PC-9 (cell line): Measurements from ENCODE around the gene MEGF8. TPM values are rescaled to one million over a fixed set of nuclear protein-coding genes. Genes with fewer than 3 reads are reported as not detected.
A peak's percentile ranks its signal among the peaks of the same experiment; 100 is the strongest.

Experiments
- BruUV-seq: library from RNA; stranded (reverse); fragments of 400-500 nt; replicated peaks from 2 replicates; lab custom pipeline; 2021; lab: Mats Ljungman, UMichigan
- CTCF ChIA-PET: fragments of 300-600 bp; sonication (Branson Sonifier 250); formaldehyde crosslinking; loops from one replicate; lab custom pipeline; 2022; ENCODE audit warnings: antibody characterized with exemption; lab: Charles Lee
- POLR2A ChIA-PET: fragments of 300-600 bp; sonication (Branson Sonifier 250); formaldehyde crosslinking; loops from one replicate; lab custom pipeline; 2022; ENCODE audit warnings: antibody characterized with exemption; ENCODE audit not compliant: unreplicated experiment; lab: Charles Lee
- DNase-seq, 2 experiments: peaks; one replicate each; pipeline versions ENCODE4 v3.0.0 to v3.0.0-alpha.2; 2015 to 2022; ENCODE audit warnings: mixed read lengths in 1 of 2
- H2AFZ ChIP-seq: fragments of 200-600 bp; sonication (generic); 2 replicates; pipeline ENCODE4 v1.8.1; 2017; ENCODE audit warnings: antibody characterized with exemption
- H3F3A ChIP-seq: fragments of 200-600 bp; sonication (generic); 2 replicates; pipeline ENCODE4 v1.8.1; 2017; ENCODE audit warnings: antibody characterized with exemption, mild to moderate bottlenecking, low read depth; ENCODE audit not compliant: insufficient read depth
- H3K27ac ChIP-seq: fragments of 200-600 bp; sonication (generic); 2 replicates; pipeline ENCODE4 v1.6.1; 2016; ENCODE audit warnings: mixed run types
- H3K27me3 ChIP-seq: fragments of 200-600 bp; sonication (generic); 2 replicates; pipeline ENCODE4 v1.6.1; 2016; ENCODE audit warnings: low read depth, mixed run types; ENCODE audit not compliant: insufficient read depth
- H3K36me3 ChIP-seq: fragments of 200-600 bp; sonication (generic); 2 replicates; pipeline ENCODE4 v1.6.1; 2016; ENCODE audit warnings: low read depth, mixed run types
- H3K4me1 ChIP-seq: fragments of 200-600 bp; sonication (generic); replicated peaks from 2 replicates; pipeline ENCODE4 v1.6.1; 2016; ENCODE audit warnings: mixed run types; ENCODE audit not compliant: insufficient read depth
- H3K4me2 ChIP-seq: fragments of 200-600 bp; sonication (generic); 2 replicates; pipeline ENCODE4 v1.6.1; 2017; ENCODE audit warnings: mixed run types
- H3K4me3 ChIP-seq: fragments of 200-600 bp; sonication (generic); 2 replicates; pipeline ENCODE4 v1.6.1; 2016; ENCODE audit warnings: mixed run types
- H3K79me2 ChIP-seq: fragments of 200-600 bp; sonication (generic); 2 replicates; pipeline ENCODE4 v1.6.1; 2017; ENCODE audit warnings: low read depth, mixed run types
- H3K9me2 ChIP-seq: fragments of 200-600 bp; sonication (generic); 2 replicates; pipeline ENCODE4 v1.8.1; 2017; ENCODE audit warnings: mild to moderate bottlenecking; ENCODE audit not compliant: insufficient read depth
- H3K9me3 ChIP-seq: fragments of 200-600 bp; sonication (generic); 2 replicates; pipeline ENCODE4 v1.8.1; 2016; ENCODE audit warnings: low read depth; ENCODE audit not compliant: insufficient read depth
- H4K20me1 ChIP-seq: fragments of 200-600 bp; sonication (generic); 2 replicates; pipeline ENCODE4 v1.8.1; 2017; ENCODE audit not compliant: insufficient read depth
- EZH2 ChIP-seq: fragments of 200-600 bp; sonication (generic); IDR thresholded peaks from 2 replicates; pipeline ENCODE4 v1.8.0; 2017; ENCODE audit warnings: antibody characterized with exemption, low read depth
- intact Hi-C: fragments of 100-400 bp; cut with micrococcal nuclease; formaldehyde crosslinking; loops from one replicate; pipeline ENCODE4 v1.10.0; 2022; ENCODE audit not compliant: unreplicated experiment
- total RNA-seq: library from RNA; stranded (reverse); gene quantifications from 2 replicates; pipeline ENCODE4 v1.2.3, GENCODE V29; 2021
- TF ChIP-seq, protein P1 (sequence below): fragments of 200-600 bp; sonication (generic); conservative IDR thresholded peaks from 2 replicates; pipeline ENCODE4 v1.6.1; 2017; ENCODE audit warnings: mixed run types, antibody characterized with exemption, mild to moderate bottlenecking, moderate library complexity

MEGF8 gene
- total RNA-seq, 1 experiment from 2014 or later: 40.6 TPM

DNA sequence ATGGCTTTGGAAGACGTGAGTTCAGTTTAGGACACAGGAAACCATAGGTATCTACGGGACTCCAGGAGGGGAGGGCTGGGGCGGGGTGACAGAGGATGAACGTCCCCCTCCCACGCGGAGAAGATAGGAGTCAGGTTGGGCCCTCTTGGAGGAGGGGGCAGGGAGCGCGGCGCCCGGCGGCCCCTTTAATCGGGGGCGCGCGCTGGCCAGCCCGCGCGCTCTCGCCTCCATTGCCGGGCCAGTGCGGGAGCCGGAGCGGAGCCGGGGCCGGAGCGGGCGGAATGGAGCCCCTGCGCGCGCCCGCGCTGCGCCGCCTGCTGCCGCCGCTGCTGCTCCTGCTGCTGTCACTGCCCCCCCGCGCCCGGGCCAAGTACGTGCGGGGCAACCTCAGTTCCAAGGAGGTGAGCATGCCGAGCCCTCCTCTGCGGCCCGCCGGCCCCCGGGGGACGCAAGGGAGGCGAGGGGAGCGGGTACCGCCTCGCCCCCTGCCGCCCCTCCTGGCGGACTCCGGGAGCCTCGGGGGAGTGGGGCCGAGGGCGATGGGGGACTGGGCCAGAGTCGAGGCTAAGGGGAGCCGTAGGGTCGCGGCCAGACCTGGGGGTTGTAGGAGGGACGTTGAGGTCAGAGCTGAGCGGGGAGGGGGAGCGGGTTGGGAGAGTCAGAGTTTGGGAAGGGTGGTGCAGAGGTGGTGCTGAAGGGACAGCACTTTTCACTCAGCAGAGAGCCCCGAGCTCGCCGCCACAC is 12.2 kb upstream of the MEGF8 start, which contains the start of gene TMEM145:
TMEM145 (plus strand) TSS at position 214 of the 744 bp plus-strand sequence; CDS start at position 282, 68 bp downstream.
- Histone ChIP-seq H3K27me3 (peaks cover 28% of the 10 kb centered on the region; the same call in 1 of the 2 replicates), H2AFZ (peak within 1 kb of the TSS; percentile 66; the same call in 1 of the 2 replicates), H4K20me1 (no peaks in the 10 kb centered on the region), H3K9me2 (no peaks in the 10 kb centered on the region), H3K9me3 (no peaks in the 10 kb centered on the region), H3K27ac (no peak within 1 kb of the TSS), H3K4me3 (peak within 1 kb of the TSS; percentile 68), H3K79me2 (no peaks in the 10 kb centered on the region), H3K4me2 (peak within 1 kb of the TSS; percentile 99), H3K36me3 (no peaks in the 10 kb centered on the region), H3K4me1 (0 out of 2 replicates have a peak, but pooled peaks cover 4% of the 10 kb centered on the region), H3F3A (0 out of 2 replicates have a peak, but pooled peaks cover 4% of the 10 kb centered on the region)
- no TSS peak for BruUV-seq
- TF ChIP-seq EZH2: no peak
- TF ChIP-seq, protein P1, sequence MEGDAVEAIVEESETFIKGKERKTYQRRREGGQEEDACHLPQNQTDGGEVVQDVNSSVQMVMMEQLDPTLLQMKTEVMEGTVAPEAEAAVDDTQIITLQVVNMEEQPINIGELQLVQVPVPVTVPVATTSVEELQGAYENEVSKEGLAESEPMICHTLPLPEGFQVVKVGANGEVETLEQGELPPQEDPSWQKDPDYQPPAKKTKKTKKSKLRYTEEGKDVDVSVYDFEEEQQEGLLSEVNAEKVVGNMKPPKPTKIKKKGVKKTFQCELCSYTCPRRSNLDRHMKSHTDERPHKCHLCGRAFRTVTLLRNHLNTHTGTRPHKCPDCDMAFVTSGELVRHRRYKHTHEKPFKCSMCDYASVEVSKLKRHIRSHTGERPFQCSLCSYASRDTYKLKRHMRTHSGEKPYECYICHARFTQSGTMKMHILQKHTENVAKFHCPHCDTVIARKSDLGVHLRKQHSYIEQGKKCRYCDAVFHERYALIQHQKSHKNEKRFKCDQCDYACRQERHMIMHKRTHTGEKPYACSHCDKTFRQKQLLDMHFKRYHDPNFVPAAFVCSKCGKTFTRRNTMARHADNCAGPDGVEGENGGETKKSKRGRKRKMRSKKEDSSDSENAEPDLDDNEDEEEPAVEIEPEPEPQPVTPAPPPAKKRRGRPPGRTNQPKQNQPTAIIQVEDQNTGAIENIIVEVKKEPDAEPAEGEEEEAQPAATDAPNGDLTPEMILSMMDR: no peak; the same call in 1 of the 2 replicates
- peak in 1 of 2 experiments; percentile 46 for DNase-seq
- intact Hi-C loops: no loop called here
- ChIA-PET POLR2A (no interaction called here), CTCF (no interaction called here)

GRCh38 chr19:42313840-42314755 is 11.3 kb upstream of the MEGF8 start:
- peaks cover 28% of the 10 kb centered on the region; the same call in 1 of the 2 replicates for H3K27me3 ChIP-seq
- intact Hi-C loops: no loop called here
- H3K4me1 ChIP-seq: 0 out of 2 replicates have a peak, but pooled peaks cover 4% of the 10 kb centered on the region
- H2AFZ ChIP-seq: no peak overlapping the region
- DNase-seq: no peak
- no peaks in the 10 kb centered on the region for H3K36me3 ChIP-seq
- no peak overlapping the region; the same call in 1 of the 2 replicates for H3K4me3 ChIP-seq
- no TSS peak for BruUV-seq
- H3K9me2 ChIP-seq: no peaks in the 10 kb centered on the region
- H4K20me1 ChIP-seq: no peaks in the 10 kb centered on the region
- CTCF ChIA-PET: no interaction called here
- H3K9me3 ChIP-seq: no peaks in the 10 kb centered on the region
- no peak overlapping the region for H3K27ac ChIP-seq
- POLR2A ChIA-PET: no interaction called here
- no peaks in the 10 kb centered on the region for H3K79me2 ChIP-seq
- no peaks in the 10 kb centered on the region for H3F3A ChIP-seq
- H3K4me2 ChIP-seq: peak overlapping the region; percentile 99
- TF ChIP-seq EZH2: no peak
- TF ChIP-seq, protein P1: no peak

GRCh38 chr19:42315024-42315423 is 10.4 kb upstream of the MEGF8 start:
- Histone ChIP-seq H3K27me3 (peaks cover 28% of the 10 kb centered on the region; the same call in 1 of the 2 replicates), H3K4me1 (0 out of 2 replicates have a peak, but pooled peaks cover 4% of the 10 kb centered on the region), H3K27ac (no peak overlapping the region), H3F3A (no peaks in the 10 kb centered on the region), H2AFZ (no peak overlapping the region), H3K36me3 (no peaks in the 10 kb centered on the region), H3K9me2 (no peaks in the 10 kb centered on the region), H3K79me2 (no peaks in the 10 kb centered on the region), H3K4me3 (no peak overlapping the region), H4K20me1 (no peaks in the 10 kb centered on the region), H3K4me2 (no peak overlapping the region), H3K9me3 (no peaks in the 10 kb centered on the region)
- no peak for DNase-seq
- no TSS peak for BruUV-seq
- intact Hi-C loops: no loop called here
- no peak for TF ChIP-seq EZH2
- TF ChIP-seq, protein P1: no peak
- CTCF ChIA-PET: no interaction called here
- POLR2A ChIA-PET: no interaction called here
